ENCODE data around the gene KCNJ16.

Gene KCNJ16

DNA sequence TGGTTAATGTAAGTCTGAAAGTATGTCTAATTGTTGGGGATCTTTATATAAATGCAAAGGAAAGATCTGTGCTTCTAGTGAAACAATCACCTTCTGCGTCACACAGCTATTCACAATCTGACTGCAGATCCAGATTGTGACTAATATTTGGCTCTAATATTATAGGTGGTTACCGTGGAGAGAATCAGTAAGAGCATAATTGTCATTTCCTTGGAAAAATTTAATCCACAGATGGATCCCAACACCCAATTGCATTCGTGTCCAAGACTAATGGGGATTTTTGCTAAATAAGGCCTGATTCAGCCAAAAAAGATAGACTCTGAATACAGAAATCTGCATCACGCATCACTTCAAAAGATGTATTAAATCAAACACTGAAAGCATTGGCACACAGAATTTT lies 91.6 kb downstream of the KCNJ16 start:
- no peak for DNase-seq (ENCODE audit: low read depth, low spot score)
- no peak overlapping the region for H3K4me3 ChIP-seq (ENCODE audit: low read depth, low read length)
- in situ Hi-C loops (cut with HindIII; ENCODE audit: low sequenced_read_pairs) = no loop called here
- TF ChIP-seq, protein P1, sequence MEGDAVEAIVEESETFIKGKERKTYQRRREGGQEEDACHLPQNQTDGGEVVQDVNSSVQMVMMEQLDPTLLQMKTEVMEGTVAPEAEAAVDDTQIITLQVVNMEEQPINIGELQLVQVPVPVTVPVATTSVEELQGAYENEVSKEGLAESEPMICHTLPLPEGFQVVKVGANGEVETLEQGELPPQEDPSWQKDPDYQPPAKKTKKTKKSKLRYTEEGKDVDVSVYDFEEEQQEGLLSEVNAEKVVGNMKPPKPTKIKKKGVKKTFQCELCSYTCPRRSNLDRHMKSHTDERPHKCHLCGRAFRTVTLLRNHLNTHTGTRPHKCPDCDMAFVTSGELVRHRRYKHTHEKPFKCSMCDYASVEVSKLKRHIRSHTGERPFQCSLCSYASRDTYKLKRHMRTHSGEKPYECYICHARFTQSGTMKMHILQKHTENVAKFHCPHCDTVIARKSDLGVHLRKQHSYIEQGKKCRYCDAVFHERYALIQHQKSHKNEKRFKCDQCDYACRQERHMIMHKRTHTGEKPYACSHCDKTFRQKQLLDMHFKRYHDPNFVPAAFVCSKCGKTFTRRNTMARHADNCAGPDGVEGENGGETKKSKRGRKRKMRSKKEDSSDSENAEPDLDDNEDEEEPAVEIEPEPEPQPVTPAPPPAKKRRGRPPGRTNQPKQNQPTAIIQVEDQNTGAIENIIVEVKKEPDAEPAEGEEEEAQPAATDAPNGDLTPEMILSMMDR (IDR thresholded peaks at IDR 0.05; ENCODE audit: low read depth, low read length) = no peak

DNA sequence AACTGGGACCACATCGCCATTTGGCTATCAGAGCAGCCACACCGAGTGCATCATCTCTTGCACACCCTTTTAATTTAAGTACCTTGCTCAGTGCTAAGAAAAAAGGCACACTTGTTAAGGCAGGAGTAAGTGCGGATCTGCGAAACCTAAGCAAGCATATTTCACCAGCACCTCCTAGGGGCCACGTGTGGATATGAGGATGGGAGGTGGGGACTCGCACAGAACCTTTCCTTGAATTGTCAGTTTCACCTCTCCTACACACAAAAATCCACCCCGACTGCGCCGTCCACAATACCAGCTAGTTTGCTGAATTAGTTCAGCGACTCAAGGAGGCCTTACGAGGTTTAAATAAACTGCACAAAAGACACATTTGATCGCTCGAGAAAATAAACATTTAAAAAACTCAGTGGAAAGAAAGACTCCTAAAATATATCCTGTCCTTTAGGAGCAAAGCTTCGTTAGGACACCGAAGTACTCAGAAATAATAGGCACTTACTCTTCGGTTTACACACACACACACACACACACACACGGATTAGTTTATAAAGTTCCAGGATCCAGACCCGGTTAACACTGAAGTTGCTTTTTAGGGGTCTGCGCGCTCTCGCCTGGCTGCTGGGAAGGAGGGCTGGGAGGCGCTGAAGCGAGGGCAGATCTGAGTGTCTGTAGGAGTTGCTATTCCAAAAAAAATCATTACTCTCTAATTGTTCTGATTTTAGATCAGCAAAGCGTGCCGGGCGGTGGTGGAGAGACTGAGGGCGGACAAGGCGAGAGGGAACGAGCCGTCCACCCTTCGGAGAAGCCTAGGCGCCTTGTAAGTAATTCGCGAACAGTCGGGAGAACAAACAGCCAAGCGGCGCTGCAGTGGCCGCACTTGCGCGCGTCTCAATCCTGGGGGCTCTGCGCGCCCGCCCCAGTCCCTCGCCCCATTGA lies 93.3 kb downstream of the KCNJ16 start:
- DNase-seq (ENCODE audit: low read depth, low spot score) = peak; percentile 86
- H3K4me3 ChIP-seq (ENCODE audit: low read depth, low read length) = peak overlapping the region; percentile 68
- TF ChIP-seq, protein P1 (IDR thresholded peaks at IDR 0.05; ENCODE audit: low read depth, low read length) = peak; percentile 87
- in situ Hi-C loops (cut with HindIII; ENCODE audit: low sequenced_read_pairs) = no loop called here

DNA sequence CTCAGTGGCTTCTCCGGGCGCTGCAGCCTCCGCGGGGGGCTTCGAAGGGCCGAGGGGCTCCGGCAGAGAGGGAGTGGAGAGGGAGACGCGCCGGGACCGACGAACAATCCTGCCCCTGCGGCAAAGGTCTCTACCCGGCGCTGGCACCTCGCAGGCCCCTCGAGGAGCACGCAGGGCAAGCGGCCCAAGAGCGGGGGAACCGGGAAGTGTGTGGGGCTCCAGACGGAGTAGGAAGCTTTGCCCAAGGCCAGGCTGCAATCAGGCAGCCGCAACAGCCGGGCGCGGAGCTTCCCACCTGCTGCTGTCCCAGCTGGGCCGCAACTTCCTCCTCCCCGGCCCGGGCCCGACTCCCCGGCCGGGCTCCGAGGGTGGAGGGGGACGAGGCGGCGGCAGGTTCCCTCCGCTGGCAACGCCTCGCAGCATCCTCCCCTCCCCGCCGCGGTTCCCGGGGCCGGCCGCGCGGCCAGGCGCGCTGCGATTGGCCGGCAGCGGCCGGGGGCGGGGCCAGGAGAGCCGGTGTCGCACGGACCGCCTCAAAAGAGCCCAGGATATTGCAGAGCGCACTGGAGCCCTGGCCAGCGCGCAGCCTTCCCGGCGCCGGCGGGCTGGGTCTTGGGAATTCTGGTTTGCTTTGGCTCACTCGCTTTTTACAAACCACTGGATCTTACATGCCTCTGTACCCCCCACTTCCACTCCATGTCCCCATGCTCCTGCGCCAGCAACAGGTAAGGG lies 94.1 kb downstream of the KCNJ16 start, which contains the start of gene KCNJ2:
Gene KCNJ2 (plus strand): TSS at position 556 of the 732 bp plus-strand sequence. CDS start 5,508 bp downstream, outside the sequence.
- TF ChIP-seq, protein P1 (IDR thresholded peaks at IDR 0.05; ENCODE audit: low read depth, low read length) = no peak
- peak within 1 kb of the TSS; percentile 68 for H3K4me3 ChIP-seq (ENCODE audit: low read depth, low read length)
- peak; percentile 81 for DNase-seq (ENCODE audit: low read depth, low spot score)
- in situ Hi-C loops (cut with HindIII; ENCODE audit: low sequenced_read_pairs) = no loop called here

DNA sequence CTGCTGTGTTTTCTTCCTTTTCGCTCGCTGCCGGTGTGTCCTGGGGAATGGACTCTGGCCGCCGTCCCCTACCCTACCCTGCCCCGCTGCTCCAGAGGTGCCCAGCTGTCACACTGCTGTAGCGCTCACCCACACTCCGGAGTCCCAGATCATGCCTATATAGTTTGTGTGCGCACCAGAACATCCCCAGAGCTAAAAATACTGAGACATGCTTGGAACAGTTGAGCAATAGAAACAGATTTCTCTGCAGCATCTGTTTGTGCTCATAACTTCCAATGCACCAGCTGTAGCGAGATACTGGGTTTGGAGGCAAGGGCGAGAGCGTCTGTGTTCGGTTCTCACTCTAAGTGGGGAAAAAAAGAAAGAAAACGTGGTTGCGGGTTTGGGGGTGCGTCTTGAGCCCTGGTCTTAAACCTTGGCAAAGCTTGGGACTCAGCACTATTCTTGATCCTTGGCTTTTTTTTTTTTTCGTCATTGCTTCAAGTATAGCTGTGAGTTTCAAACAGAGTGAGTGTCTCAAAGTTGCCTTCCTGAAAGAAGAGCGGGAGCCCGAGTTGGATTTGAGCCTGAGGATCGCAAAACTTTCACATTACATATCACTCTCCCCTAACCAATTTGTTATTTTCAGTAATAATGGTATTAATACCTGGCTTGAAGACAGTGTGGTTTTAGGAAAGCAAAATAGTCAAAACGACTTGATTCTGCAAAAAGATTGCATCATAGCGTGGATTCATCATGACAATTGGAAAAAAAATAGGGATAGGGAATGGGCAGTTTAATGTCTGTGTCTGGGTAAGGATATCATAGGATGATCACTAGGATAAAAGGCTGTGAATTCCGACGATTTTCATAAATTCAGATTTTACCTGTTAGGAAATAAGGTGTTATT lies 94.9 kb downstream of the KCNJ16 start:
- peak; percentile 57 for DNase-seq (ENCODE audit: low read depth, low spot score)
- in situ Hi-C loops (cut with HindIII; ENCODE audit: low sequenced_read_pairs) = no loop called here
- TF ChIP-seq, protein P1 (IDR thresholded peaks at IDR 0.05; ENCODE audit: low read depth, low read length) = no peak
- peak overlapping the region; percentile 68 for H3K4me3 ChIP-seq (ENCODE audit: low read depth, low read length)

DNA sequence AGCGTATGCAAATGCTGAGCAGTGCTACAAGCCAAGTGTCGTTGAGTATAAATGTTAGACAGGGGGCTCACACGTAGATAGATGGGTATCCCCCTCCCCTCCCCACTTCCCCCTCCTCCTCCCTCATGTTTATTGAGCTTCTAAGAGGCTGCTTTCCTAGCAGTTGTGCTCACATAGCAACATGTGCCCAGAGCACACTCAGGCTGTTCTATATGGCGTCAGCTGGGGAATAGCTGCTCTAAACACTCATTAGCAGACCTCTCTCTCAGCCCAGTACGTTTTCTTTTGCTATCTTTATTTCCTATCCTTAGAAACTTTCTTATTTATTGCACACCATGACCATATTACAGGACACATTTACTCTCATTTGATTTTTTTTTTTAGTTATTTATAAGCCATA lies 96.1 kb downstream of the KCNJ16 start:
- no peak for DNase-seq (ENCODE audit: low read depth, low spot score)
- H3K4me3 ChIP-seq (ENCODE audit: low read depth, low read length) = no peak overlapping the region
- in situ Hi-C loops (cut with HindIII; ENCODE audit: low sequenced_read_pairs) = no loop called here
- TF ChIP-seq, protein P1 (IDR thresholded peaks at IDR 0.05; ENCODE audit: low read depth, low read length) = no peak

DNA sequence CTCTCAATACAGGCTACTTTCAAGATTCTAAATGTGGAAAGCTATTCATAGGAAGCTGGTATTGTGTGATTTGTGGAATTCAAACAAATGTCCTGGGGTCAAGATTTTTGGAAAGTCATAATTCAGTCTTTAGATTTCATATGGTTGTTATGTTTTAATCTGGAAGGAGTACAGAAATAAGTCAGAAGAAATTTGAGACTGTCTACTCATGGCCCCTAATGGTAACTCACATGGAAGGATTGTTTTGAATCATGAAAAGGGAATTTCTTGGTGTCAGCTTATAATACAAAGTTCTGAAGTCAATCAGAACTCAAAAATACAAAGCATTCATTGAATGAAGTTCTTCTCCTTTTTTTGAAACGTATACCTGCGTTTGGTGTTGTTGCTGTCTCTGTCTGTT lies 97.4 kb downstream of the KCNJ16 start:
- TF ChIP-seq, protein P1 (IDR thresholded peaks at IDR 0.05; ENCODE audit: low read depth, low read length) = no peak
- H3K4me3 ChIP-seq (ENCODE audit: low read depth, low read length) = no peak overlapping the region
- in situ Hi-C loops (cut with HindIII; ENCODE audit: low sequenced_read_pairs) = no loop called here
- no peak for DNase-seq (ENCODE audit: low read depth, low spot score)

All from astrocyte of the spinal cord (primary cell).